ENCODE results near the gene CCR2. TPM values are rescaled to one million over a fixed set of nuclear protein-coding genes. Genes with fewer than 3 reads are reported as not detected.
A peak's percentile ranks its signal among the peaks of the same experiment; 100 is the strongest.
"Not testable (repeated sequence)": the region's sequence is repeated elsewhere in the genome, so short reads cannot be mapped to it uniquely, and the experiment has no call there.

Gene CCR2
- total RNA-seq, 1 donor from 2014 or later = 4.1 TPM

DNA sequence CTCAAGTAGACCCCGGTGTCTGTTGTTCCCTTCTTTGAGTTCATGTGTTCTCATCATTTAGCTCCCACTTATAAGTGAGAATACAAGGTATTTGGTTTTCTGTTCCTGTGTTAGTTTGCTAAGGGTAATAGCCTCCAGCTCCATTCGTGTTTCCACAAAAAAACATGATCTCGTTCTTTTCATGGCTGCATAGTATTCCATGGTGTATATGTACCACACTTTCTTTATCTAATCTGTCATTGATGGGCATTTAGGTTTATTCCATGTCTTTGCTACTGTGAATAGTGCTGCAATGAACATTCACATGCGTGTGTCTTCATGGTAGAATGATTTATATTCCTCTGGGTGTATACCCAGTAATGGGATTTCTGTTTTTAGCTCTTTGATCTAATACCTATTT lies 49.0 kb downstream of the CCR2 start:
- not testable (repeated sequence) for DNase-seq (ENCODE audit: low spot score)

DNA sequence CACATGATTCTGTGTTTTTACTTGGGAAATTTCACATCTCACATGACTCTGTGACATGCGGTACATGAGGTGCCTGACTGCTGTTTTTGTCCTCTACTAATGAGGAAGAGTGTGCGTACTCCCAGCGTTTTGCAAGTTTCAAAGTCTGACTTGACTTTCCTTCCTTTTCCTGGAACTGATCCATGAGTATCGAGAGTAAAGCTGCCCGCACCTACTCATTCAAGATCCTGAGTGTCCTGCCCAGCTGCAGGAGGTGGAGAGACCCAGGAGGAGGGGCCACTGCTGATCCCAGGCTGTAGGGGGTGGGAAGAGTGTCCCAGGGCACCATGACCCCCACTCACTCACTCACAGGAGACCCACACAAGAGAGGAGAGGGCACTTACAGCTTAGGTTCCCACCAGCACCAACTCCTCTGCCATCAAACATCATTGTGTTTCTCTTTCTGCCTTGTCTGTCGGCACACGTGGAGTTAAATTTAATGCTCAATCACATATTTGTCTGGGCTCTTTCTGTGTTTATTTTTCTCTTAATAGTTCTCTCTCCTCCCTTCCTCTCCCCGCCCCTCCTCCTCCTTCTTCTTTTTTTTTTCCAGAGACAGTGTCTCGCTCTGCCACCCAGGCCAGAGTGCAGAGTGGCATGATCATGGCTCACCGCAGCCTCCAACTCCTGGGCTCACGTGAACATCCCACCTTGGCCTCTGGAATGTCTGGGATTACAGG lies 51.5 kb downstream of the CCR2 start:
- peak; percentile 75 for DNase-seq (ENCODE audit: low spot score)

DNA sequence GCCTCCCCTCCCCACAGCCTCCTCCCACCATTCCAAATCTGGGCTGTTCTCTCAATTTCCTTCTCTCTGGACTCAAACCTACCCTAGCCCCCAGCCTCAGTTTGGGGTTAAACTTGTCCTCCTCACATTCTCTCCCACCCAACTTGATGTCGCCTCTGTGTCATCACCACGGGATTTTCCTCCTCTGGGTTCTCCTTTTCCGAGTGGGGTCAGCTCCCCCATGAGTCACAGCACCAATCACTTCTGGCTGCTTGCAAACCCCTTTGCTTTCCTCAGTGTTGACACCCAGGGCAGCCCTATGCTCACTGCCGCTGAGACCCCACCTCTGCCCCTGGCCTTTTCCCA lies 52.5 kb downstream of the CCR2 start:
- DNase-seq (ENCODE audit: low spot score) = no peak

DNA sequence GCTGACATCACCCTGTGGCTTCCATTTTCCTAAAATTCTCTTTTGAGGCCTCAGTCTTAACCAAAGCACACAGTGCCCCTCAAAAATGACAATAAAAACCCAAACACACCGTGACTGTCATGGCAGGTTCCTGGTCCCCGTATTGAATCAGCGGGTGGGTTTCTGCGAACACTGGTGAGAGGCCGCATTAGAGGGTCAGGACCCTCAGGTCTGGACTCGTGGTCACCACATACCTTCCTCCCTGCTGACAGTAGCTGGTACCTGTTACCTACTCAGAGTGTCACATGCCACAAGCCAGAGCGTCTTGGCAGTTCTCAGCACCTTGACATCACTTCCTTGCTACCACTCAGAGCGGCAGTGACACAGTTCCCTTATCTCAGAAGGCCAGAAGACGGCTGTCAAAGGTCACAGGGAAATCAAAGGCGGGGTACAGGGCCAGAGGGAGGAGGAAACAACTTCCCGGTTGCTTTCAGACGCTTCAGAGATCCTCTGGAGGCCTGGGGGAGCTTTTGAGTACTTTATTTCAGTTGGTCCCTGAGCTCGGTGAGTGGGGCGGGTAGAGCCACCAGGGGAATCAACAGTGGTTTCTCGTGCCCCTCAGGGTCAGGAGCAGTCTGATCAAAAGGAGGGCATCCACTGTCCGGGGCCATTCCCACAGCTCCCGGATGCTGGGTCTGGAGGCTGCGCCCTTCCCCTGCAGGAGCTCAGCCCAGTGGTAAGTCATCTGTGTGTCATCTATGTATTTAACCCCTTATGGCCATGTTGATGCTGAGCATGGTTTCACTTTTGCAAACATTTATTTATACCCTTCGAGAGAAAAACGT lies 53.1 kb downstream of the CCR2 start, which contains the start of the genes CCR5AS and CCRL2:
Gene CCR5AS (minus strand): TSS at position 279 of the 824 bp plus-strand sequence.
Gene CCRL2 (plus strand): TSS at position 472 of the 824 bp plus-strand sequence. CDS start 821 bp downstream, outside the sequence.
- peak; percentile 91 for DNase-seq (ENCODE audit: low spot score)

DNA sequence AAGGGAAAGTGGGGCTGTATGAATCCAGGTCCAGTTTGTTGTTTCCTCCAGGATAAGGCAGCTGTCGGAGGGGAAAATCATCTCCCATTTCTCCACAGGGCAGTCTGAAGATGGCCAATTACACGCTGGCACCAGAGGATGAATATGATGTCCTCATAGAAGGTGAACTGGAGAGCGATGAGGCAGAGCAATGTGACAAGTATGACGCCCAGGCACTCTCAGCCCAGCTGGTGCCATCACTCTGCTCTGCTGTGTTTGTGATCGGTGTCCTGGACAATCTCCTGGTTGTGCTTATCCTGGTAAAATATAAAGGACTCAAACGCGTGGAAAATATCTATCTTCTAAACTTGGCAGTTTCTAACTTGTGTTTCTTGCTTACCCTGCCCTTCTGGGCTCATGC lies 54.1 kb downstream of the CCR2 start:
- DNase-seq (ENCODE audit: low spot score) = no peak

DNA sequence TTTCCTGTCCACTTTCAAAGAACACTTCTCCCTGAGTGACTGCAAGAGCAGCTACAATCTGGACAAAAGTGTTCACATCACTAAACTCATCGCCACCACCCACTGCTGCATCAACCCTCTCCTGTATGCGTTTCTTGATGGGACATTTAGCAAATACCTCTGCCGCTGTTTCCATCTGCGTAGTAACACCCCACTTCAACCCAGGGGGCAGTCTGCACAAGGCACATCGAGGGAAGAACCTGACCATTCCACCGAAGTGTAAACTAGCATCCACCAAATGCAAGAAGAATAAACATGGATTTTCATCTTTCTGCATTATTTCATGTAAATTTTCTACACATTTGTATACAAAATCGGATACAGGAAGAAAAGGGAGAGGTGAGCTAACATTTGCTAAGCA lies 54.9 kb downstream of the CCR2 start:
- no peak for DNase-seq (ENCODE audit: low spot score)

DNA sequence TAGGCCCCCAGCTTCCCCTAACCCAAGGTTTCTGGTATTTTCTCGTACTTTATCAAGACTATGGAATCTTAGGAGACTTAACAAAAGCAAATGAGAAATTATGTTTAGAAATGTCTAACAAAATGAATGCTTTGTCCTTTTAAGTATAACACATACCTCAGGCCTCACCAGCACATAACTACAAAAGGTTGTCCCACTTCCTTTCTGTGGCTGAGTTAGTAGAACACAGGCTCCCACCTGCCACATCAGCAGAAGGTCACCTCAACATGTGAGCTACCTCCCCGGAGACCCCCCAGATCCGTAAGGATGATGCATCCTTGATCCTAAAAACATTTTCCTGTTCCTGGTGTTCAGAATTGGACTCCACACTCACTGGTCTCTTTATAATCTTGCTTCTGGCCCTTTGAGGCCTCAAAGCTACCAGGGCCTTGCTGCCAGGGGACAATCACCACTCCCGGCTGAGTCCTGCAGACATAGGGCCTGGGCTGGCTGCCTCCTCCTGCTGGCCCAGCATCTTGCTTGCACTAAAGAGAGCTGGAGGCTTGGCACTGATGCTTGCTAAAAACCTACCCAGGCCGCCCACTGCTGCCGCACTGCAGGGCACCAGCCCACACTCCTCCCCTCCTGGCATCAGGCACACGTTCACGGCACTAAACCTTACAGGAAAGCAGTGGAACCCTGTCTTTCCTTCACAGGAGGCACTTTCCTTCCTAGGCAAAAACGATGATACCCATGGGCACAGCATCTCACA lies 56.0 kb downstream of the CCR2 start:
- DNase-seq (ENCODE audit: low spot score) = no peak

Other genes with a start within 250 kb of the CCR2 start
- gene CCR1, start 145.8 kb upstream of the CCR2 start, total RNA-seq = 4.8 TPM
- not detected for gene CCR3, start 111.7 kb upstream of the CCR2 start, total RNA-seq
- gene CCR5, start 16.8 kb downstream of the CCR2 start, total RNA-seq = 3.9 TPM
- gene CCRL2, start 53.1 kb downstream of the CCR2 start, total RNA-seq = 9.1 TPM
- gene LTF, start 110.8 kb downstream of the CCR2 start, total RNA-seq = 0.83 TPM
- gene RTP3, start 143.9 kb downstream of the CCR2 start, total RNA-seq = not detected
- 1.9 TPM for gene LRRC2, start 212.2 kb downstream of the CCR2 start, total RNA-seq

Data from mucosa of gallbladder (tissue), 1 donor.